ENCODE data around the gene FBN1. TPM values are rescaled to one million over a fixed set of nuclear protein-coding genes. Genes with fewer than 3 reads are reported as not detected.

FBN1 gene
- total RNA-seq, 1 experiment from 2014 or later = 6.7 TPM

GRCh38 chr15:48409623-48410022, 235.9 kb downstream of the FBN1 start:
- no peaks in the 10 kb centered on the region for H3K9me2 ChIP-seq (replicated peaks; ENCODE audit: low read length)
- H3K4me2 ChIP-seq (ENCODE audit: low read length) = no peak overlapping the region
- H3K4me3 ChIP-seq (ENCODE audit: low read length) = no peak overlapping the region
- peaks cover 9% of the 10 kb centered on the region for H3K4me1 ChIP-seq (ENCODE audit: insufficient read depth, low read length)
- H3F3A ChIP-seq (ENCODE audit: low read length, unreplicated experiment) = no peaks in the 10 kb centered on the region
- intact Hi-C loops (cut with micrococcal nuclease) = no loop called here
- DNase-seq (no peak), ATAC-seq (no peak)
- BruUV-seq (replicated peaks) = no TSS peak
- no peaks in the 10 kb centered on the region for H3K27me3 ChIP-seq (ENCODE audit: low read length)
- no peaks in the 10 kb centered on the region for H4K20me1 ChIP-seq (ENCODE audit: low read length)
- TF ChIP-seq CTCF (conservative IDR thresholded peaks at IDR 0.05; ENCODE audit: low read depth, low read length) = no peak
- no peak for TF ChIP-seq EZH2 (IDR thresholded peaks at IDR 0.05; ENCODE audit: low read length, unreplicated experiment)
- no peak for TF ChIP-seq EZH2phosphoT487 (IDR thresholded peaks at IDR 0.05; ENCODE audit: borderline replicate concordance, low read length)
- POLR2A ChIA-PET (ENCODE audit: unreplicated experiment) = no interaction called here
- H2AFZ ChIP-seq (ENCODE audit: low read length) = no peak overlapping the region
- H3K9ac ChIP-seq (ENCODE audit: low read length) = no peak overlapping the region
- H3K79me2 ChIP-seq (ENCODE audit: low read length) = no peaks in the 10 kb centered on the region
- H3K9me3 ChIP-seq (ENCODE audit: low read length) = no peaks in the 10 kb centered on the region
- CTCF ChIA-PET = no interaction called here
- no peaks in the 10 kb centered on the region for H3K36me3 ChIP-seq (ENCODE audit: low read depth, low read length)
- no peak overlapping the region for H3K27ac ChIP-seq (ENCODE audit: low read length)

- no peak overlapping the region for H2AFZ ChIP-seq (ENCODE audit: low read length)
- H3K4me1 ChIP-seq (ENCODE audit: insufficient read depth, low read length) = no peaks in the 10 kb centered on the region
- no peak overlapping the region for H3K9ac ChIP-seq (ENCODE audit: low read length)
- no peaks in the 10 kb centered on the region for H3K36me3 ChIP-seq (ENCODE audit: low read depth, low read length)
- no peaks in the 10 kb centered on the region for H3K79me2 ChIP-seq (ENCODE audit: low read length)
- TF ChIP-seq CTCF (conservative IDR thresholded peaks at IDR 0.05; ENCODE audit: low read depth, low read length) (no peak), EZH2 (IDR thresholded peaks at IDR 0.05; ENCODE audit: low read length, unreplicated experiment) (no peak), EZH2phosphoT487 (IDR thresholded peaks at IDR 0.05; ENCODE audit: borderline replicate concordance, low read length) (no peak)
- no peaks in the 10 kb centered on the region for H3K9me3 ChIP-seq (ENCODE audit: low read length)
- ChIA-PET CTCF (no interaction called here), POLR2A (ENCODE audit: unreplicated experiment) (no interaction called here)
- no peaks in the 10 kb centered on the region for H3K9me2 ChIP-seq (replicated peaks; ENCODE audit: low read length)
- no peaks in the 10 kb centered on the region for H3F3A ChIP-seq (ENCODE audit: low read length, unreplicated experiment)
- no peak overlapping the region for H3K27ac ChIP-seq (ENCODE audit: low read length)
- H3K27me3 ChIP-seq (ENCODE audit: low read length) = no peaks in the 10 kb centered on the region
- BruUV-seq (replicated peaks) = no TSS peak
- DNase-seq = no peak
- H4K20me1 ChIP-seq (ENCODE audit: low read length) = no peaks in the 10 kb centered on the region
- intact Hi-C loops (cut with micrococcal nuclease) = no loop called here
- no peak overlapping the region for H3K4me2 ChIP-seq (ENCODE audit: low read length)
- no peak for ATAC-seq
- H3K4me3 ChIP-seq (ENCODE audit: low read length) = no peak overlapping the region
Measured at GRCh38 chr15:48408327-48408726, 237.2 kb downstream of the FBN1 start.

GRCh38 chr15:48407646-48408045, 237.9 kb downstream of the FBN1 start:
- no peaks in the 10 kb centered on the region for H3K9me2 ChIP-seq (replicated peaks; ENCODE audit: low read length)
- CTCF ChIA-PET = no interaction called here
- POLR2A ChIA-PET (ENCODE audit: unreplicated experiment) = no interaction called here

More at GRCh38 chr15:48407646-48408045, 237.9 kb downstream of the FBN1 start:
- no peak for ATAC-seq
- Histone ChIP-seq H4K20me1 (ENCODE audit: low read length) (no peaks in the 10 kb centered on the region), H3K9me3 (ENCODE audit: low read length) (no peaks in the 10 kb centered on the region), H3F3A (ENCODE audit: low read length, unreplicated experiment) (no peaks in the 10 kb centered on the region), H3K27me3 (ENCODE audit: low read length) (no peaks in the 10 kb centered on the region), H3K36me3 (ENCODE audit: low read depth, low read length) (no peaks in the 10 kb centered on the region), H3K27ac (ENCODE audit: low read length) (no peak overlapping the region), H2AFZ (ENCODE audit: low read length) (no peak overlapping the region), H3K79me2 (ENCODE audit: low read length) (no peaks in the 10 kb centered on the region), H3K9ac (ENCODE audit: low read length) (no peak overlapping the region), H3K4me1 (ENCODE audit: insufficient read depth, low read length) (no peaks in the 10 kb centered on the region), H3K4me3 (ENCODE audit: low read length) (no peak overlapping the region), H3K4me2 (ENCODE audit: low read length) (no peak overlapping the region)
- BruUV-seq (replicated peaks) = no TSS peak
- no peak for TF ChIP-seq EZH2 (IDR thresholded peaks at IDR 0.05; ENCODE audit: low read length, unreplicated experiment)
- no peak for TF ChIP-seq EZH2phosphoT487 (IDR thresholded peaks at IDR 0.05; ENCODE audit: borderline replicate concordance, low read length)
- TF ChIP-seq CTCF (conservative IDR thresholded peaks at IDR 0.05; ENCODE audit: low read depth, low read length) = no peak
- no peak for DNase-seq
- intact Hi-C loops (cut with micrococcal nuclease) = no loop called here
